ENCODE data around the gene CPN1. TPM values are rescaled to one million over a fixed set of nuclear protein-coding genes. Genes with fewer than 3 reads are reported as not detected.

CPN1 gene
- total RNA-seq, 4 donors from 2014 or later = 0.20 TPM; not detected in 3

- H3K4me1 ChIP-seq = peaks cover 4 to 12% of the 10 kb centered on the region in 2 donors
- no peaks in the 10 kb centered on the region for H3K36me3 ChIP-seq
- no peak overlapping the region for H3K27ac ChIP-seq
- ATAC-seq = no peak
- no peaks in the 10 kb centered on the region for H3K27me3 ChIP-seq
- no peaks in the 10 kb centered on the region for H3K9me3 ChIP-seq
- no peak for DNase-seq
- intact Hi-C loops (cut with DNase I; ENCODE audit: low total_unique reads) (no loop called here), in situ Hi-C loops (cut with MboI; ENCODE audit: low sequenced_read_pairs in 4 of 4) (no loop called here)
- H3K4me3 ChIP-seq = no peak overlapping the region
- TF ChIP-seq POLR2A (IDR thresholded peaks at IDR 0.05) (no peak), CTCF (IDR thresholded peaks at IDR 0.05 in 4 of 5, conservative IDR thresholded peaks at IDR 0.05 in 1 of 5) (no peak)
These were observed 40.2 kb downstream of the CPN1 start for GRCh38 chr10:100041306-100042002.

GRCh38 chr10:100038561-100039071 lies 43.1 kb downstream of the CPN1 start:
- H3K27ac ChIP-seq = peak overlapping the region in 2 of 4 donors; percentile 34 to 43
- intact Hi-C loops (cut with DNase I; ENCODE audit: low total_unique reads) = no loop called here
- TF ChIP-seq CTCF (IDR thresholded peaks at IDR 0.05 in 4 of 5, conservative IDR thresholded peaks at IDR 0.05 in 1 of 5) = no peak
- no peak for TF ChIP-seq POLR2A (IDR thresholded peaks at IDR 0.05)
- H3K4me3 ChIP-seq = no peak overlapping the region
- H3K9me3 ChIP-seq = no peaks in the 10 kb centered on the region
- H3K36me3 ChIP-seq = no peaks in the 10 kb centered on the region
- in situ Hi-C loops (cut with MboI; ENCODE audit: low sequenced_read_pairs in 4 of 4) = no loop called here
- no peak for ATAC-seq
- H3K27me3 ChIP-seq = no peaks in the 10 kb centered on the region
- DNase-seq = no peak
- H3K4me1 ChIP-seq = peaks cover 0 to 3% of the 10 kb centered on the region in 2 donors

- no peak for TF ChIP-seq POLR2A (IDR thresholded peaks at IDR 0.05)
- in situ Hi-C loops (cut with MboI; ENCODE audit: low sequenced_read_pairs in 4 of 4) (no loop called here), intact Hi-C loops (cut with DNase I; ENCODE audit: low total_unique reads) (no loop called here)
- Histone ChIP-seq H3K27ac (peak overlapping the region in 2 of 4 donors; percentile 34 to 43), H3K4me1 (no peaks in the 10 kb centered on the region), H3K4me3 (no peak overlapping the region), H3K36me3 (no peaks in the 10 kb centered on the region), H3K27me3 (no peaks in the 10 kb centered on the region), H3K9me3 (no peaks in the 10 kb centered on the region)
- ATAC-seq (no peak), DNase-seq (no peak)
These were observed 43.8 kb downstream of the CPN1 start for GRCh38 chr10:100037758-100038315.

GRCh38 chr10:100036850-100037249 lies 44.8 kb downstream of the CPN1 start:
- DNase-seq = no peak
- Histone ChIP-seq H3K27me3 (no peaks in the 10 kb centered on the region), H3K36me3 (no peaks in the 10 kb centered on the region), H3K4me1 (no peaks in the 10 kb centered on the region), H3K9me3 (no peaks in the 10 kb centered on the region), H3K27ac (no peak overlapping the region), H3K4me3 (no peak overlapping the region)
- ATAC-seq = no peak
- no peak for TF ChIP-seq POLR2A (IDR thresholded peaks at IDR 0.05)
- intact Hi-C loops (cut with DNase I; ENCODE audit: low total_unique reads) = no loop called here
- in situ Hi-C loops (cut with MboI; ENCODE audit: low sequenced_read_pairs in 4 of 4) = no loop called here

DNA sequence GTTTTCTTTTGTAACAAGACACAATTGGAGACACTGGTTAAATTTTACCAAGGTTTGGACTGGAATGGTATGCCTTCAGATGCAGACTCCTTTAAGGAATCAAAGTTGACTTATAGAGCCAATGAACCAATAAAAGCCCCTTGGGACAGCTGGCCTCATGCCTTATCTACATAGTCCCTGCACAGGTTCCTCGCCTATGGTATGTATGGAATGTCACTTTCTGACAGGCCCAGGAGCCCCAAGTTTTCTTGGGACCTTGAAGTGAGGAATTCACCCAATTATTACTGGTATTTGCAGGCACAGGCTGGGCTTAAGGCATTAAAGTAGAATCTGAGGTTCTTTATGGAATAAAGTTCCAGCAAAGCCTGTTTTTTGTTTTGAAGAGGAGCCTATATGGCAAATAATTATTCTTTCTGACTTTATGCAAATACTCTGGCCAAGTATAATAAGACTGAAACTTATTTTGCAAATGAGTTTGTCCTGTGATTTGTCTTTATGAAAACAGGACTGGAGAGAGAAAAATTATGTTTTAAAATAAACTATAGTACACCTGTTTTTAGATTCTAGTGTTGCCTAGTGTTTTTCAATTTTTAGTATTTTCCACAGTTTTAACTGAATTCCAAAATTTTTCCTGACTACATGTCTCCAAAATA lies 47.8 kb downstream of the CPN1 start:
- in situ Hi-C loops (cut with MboI; ENCODE audit: low sequenced_read_pairs in 4 of 4) (no loop called here), intact Hi-C loops (cut with DNase I; ENCODE audit: low total_unique reads) (no loop called here)

More for the DNA sequence above, 47.8 kb downstream of the CPN1 start:
- no peaks in the 10 kb centered on the region for H3K27me3 ChIP-seq
- H3K4me3 ChIP-seq = no peak overlapping the region
- ATAC-seq = no peak
- H3K36me3 ChIP-seq = no peaks in the 10 kb centered on the region
- H3K4me1 ChIP-seq = no peaks in the 10 kb centered on the region
- no peak overlapping the region for H3K27ac ChIP-seq
- TF ChIP-seq CTCF (IDR thresholded peaks at IDR 0.05 in 4 of 5, conservative IDR thresholded peaks at IDR 0.05 in 1 of 5) = no peak
- no peak for DNase-seq
- H3K9me3 ChIP-seq = no peaks in the 10 kb centered on the region

All from gastrocnemius medialis (tissue), 4 donors.